GM13977 (cell line): ENCODE results near the gene CEL.
A peak's percentile ranks its signal among the peaks of the same experiment; 100 is the strongest.

Experiments used
- DNase-seq: peaks from one replicate; pipeline ENCODE4 v3.0.0; 2012; ENCODE audit warnings: low spot score
- CTCF ChIP-seq: IDR thresholded peaks from 2 replicates; pipeline ENCODE4 v1.5.1; 2012; ENCODE audit warnings: mild to moderate bottlenecking, control low read depth; ENCODE audit not compliant: insufficient read depth; ENCODE audit errors: extremely low read depth, missing control alignments
- in situ Hi-C: fragments of 300-500 bp; cut with MboI; formaldehyde crosslinking; loops from one replicate; pipeline ENCODE4 v1.12.0; 2022; ENCODE audit warnings: low sequenced_read_pairs, low pct_unique_long_range_greater_than_20kb, mixed read lengths, inconsistent platforms; ENCODE audit not compliant: unreplicated experiment

Gene CEL

GRCh38 chr9:133100506-133101355 is 39.0 kb downstream of the CEL start:
- DNase-seq = no peak
- in situ Hi-C loops = no loop called here
- TF ChIP-seq CTCF = no peak

- in situ Hi-C loops = no loop called here
- no peak for DNase-seq
- TF ChIP-seq CTCF = no peak
Measured at GRCh38 chr9:133101356-133102189, 39.8 kb downstream of the CEL start.

GRCh38 chr9:133102190-133103021 is 40.6 kb downstream of the CEL start:
- no peak for TF ChIP-seq CTCF
- no peak for DNase-seq
- in situ Hi-C loops = no loop called here

DNA sequence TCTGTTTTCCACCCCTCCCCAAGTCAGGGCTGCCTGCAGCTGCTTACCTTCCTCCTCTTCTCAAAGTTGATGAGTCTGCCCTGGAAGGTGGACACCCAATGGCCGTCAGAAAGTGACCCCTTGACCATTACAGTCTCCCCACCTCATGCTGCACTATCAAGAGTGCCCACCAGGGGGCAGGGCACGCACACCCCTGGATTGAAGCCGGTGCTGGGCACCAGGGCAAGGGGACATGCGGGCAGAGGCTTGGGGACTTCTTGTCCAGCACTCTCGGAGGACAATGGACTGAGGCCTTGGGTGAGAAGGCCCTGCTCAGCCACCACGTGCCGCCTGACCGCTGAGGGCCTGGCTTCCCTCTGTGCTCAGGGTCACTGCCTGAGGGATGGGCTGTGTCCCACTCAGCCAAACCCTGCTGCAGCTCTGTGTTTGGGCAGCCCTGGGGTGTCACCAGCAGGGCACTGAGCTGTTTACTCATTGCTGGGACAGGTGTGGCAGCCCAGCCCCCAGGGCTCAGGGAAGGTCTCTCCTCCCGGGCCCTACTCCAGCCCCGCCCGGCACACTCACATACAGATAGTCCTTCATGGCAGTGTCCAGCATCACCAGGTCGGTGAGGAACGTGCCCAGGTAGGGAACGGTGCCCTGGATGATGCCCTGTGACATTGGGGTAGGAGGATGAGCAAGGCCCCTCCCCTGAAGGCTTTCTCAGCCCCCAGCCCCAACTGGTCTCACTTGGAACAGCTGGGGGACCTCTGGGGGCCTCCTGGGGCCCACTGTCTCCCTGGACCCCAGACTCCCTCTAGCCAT is 41.6 kb downstream of the CEL start:
- peak; percentile 88 for TF ChIP-seq CTCF
- in situ Hi-C loops = no loop called here
- peak; percentile 77 for DNase-seq

DNA sequence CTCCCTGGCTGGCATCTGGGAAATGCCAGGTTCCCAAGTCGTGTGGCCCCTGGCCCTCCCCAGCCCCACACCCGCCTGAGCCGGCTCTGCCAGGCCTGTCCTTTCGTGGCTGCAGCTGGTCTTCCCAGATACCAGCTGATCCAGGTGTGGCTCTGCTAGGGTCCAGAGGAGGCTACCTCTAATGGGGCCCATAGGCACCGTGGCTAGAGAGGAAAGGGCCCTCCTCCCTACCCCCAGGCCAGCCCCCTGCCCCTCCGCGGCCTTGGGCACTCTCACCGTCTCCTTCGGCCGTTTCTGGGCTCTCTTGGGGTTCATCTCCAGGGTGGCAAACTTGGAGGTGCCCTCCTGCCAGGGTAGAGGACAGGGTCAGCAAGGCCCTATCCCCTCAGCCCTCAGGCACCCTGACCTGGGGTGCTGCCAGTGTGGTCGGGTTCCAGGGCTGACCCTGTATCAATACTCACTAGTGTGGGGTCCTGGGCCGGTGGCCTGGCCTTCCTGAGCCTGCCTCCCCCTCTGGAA is 42.3 kb downstream of the CEL start:
- DNase-seq = no peak
- in situ Hi-C loops = no loop called here
- no peak for TF ChIP-seq CTCF
